GM23338 (cell line): ENCODE measurements around the gene CDK16. TPM values are rescaled to one million over a fixed set of nuclear protein-coding genes. Genes with fewer than 3 reads are reported as not detected.

ENCODE experiments used
- ATAC-seq: fragments of 200-7000 bp; cut with Tn5 transposase; 3 replicates; pipeline ENCODE4 v1.9.1; 2020
- DNase-seq: peaks from one replicate; pipeline ENCODE4 v3.0.0-alpha.2; 2015; ENCODE audit warnings: low spot score
- H2AFZ ChIP-seq: fragments of 200-600 bp; sonication (generic); 2 replicates; pipeline ENCODE4 v1.8.0; 2016; ENCODE audit warnings: antibody characterized with exemption, mild to moderate bottlenecking, moderate library complexity
- H3F3A ChIP-seq: fragments of 200-600 bp; sonication (generic); replicated peaks from 2 replicates; pipeline ENCODE4 v1.8.0; 2017; ENCODE audit warnings: antibody characterized with exemption, mixed run types, low read depth
- H3K27ac ChIP-seq: fragments of 200-600 bp; sonication (generic); 2 replicates; pipeline ENCODE4 v1.6.1; 2016; ENCODE audit warnings: low read depth
- H3K27me3 ChIP-seq: fragments of 200-600 bp; sonication (generic); 2 replicates; pipeline ENCODE4 v1.8.0; 2016; ENCODE audit warnings: mild to moderate bottlenecking, mixed run types, moderate library complexity; ENCODE audit not compliant: insufficient read depth
- H3K36me3 ChIP-seq: fragments of 200-600 bp; sonication (generic); 2 replicates; pipeline ENCODE4 v1.8.0; 2016; ENCODE audit warnings: mild to moderate bottlenecking; ENCODE audit not compliant: insufficient read depth
- H3K4me1 ChIP-seq: fragments of 200-600 bp; sonication (generic); 2 replicates; pipeline ENCODE4 v1.8.0; 2016; ENCODE audit warnings: mild to moderate bottlenecking, moderate library complexity; ENCODE audit not compliant: insufficient read depth
- H3K4me2 ChIP-seq: fragments of 200-600 bp; sonication (generic); 2 replicates; pipeline ENCODE4 v1.7.1; 2017; ENCODE audit warnings: mixed run types
- H3K4me3 ChIP-seq: fragments of 200-600 bp; sonication (generic); 2 replicates; pipeline ENCODE4 v1.6.1; 2016; ENCODE audit warnings: mixed run types
- H3K79me2 ChIP-seq: fragments of 200-600 bp; sonication (generic); replicated peaks from 2 replicates; pipeline ENCODE4 v1.8.0; 2017; ENCODE audit warnings: mild to moderate bottlenecking; ENCODE audit not compliant: insufficient read depth
- H3K9me2 ChIP-seq: fragments of 200-600 bp; sonication (generic); 2 replicates; pipeline ENCODE4 v1.8.0; 2017; ENCODE audit not compliant: insufficient read depth
- H4K20me1 ChIP-seq: fragments of 200-600 bp; sonication (generic); replicated peaks from 2 replicates; pipeline ENCODE4 v1.8.0; 2017; ENCODE audit warnings: mild to moderate bottlenecking; ENCODE audit not compliant: insufficient read depth
- H3K27ac Mint-ChIP-seq: 2 replicates; pipeline ENCODE4 v1.8.0; 2020; ENCODE audit warnings: inconsistent platforms, mild to moderate bottlenecking, moderate library complexity, mixed read lengths
- H3K27me3 Mint-ChIP-seq: 3 replicates; pipeline ENCODE4 v1.8.0; 2022; ENCODE audit warnings: low read depth, mild to moderate bottlenecking, moderate library complexity, mixed read lengths, inconsistent platforms; ENCODE audit not compliant: insufficient read depth, poor library complexity
- H3K36me3 Mint-ChIP-seq: 3 replicates; pipeline ENCODE4 v1.8.0; 2021; ENCODE audit warnings: low read depth, mild to moderate bottlenecking, inconsistent platforms, moderate library complexity, mixed read lengths
- H3K4me1 Mint-ChIP-seq: 3 replicates; pipeline ENCODE4 v1.8.0; 2020; ENCODE audit warnings: mild to moderate bottlenecking, inconsistent platforms, mixed read lengths
- H3K4me3 Mint-ChIP-seq: 3 replicates; pipeline ENCODE4 v1.8.0; 2021; ENCODE audit warnings: moderate library complexity, mild to moderate bottlenecking, inconsistent platforms, mixed read lengths
- H3K9me3 Mint-ChIP-seq: 3 replicates; pipeline ENCODE4 v1.8.0; 2020; ENCODE audit warnings: moderate library complexity, mild to moderate bottlenecking, inconsistent platforms, mixed read lengths
- CREB1 ChIP-seq: fragments of 250-450 bp; sonication (Bioruptor Pico); IDR thresholded peaks from 2 replicates; pipeline ENCODE4 v1.5.0; 2020; ENCODE audit warnings: low read depth, mild to moderate bottlenecking, moderate library complexity
- CTCF ChIP-seq, 2 experiments: fragments of 200-600 bp in 1 of 2; sonication (generic) in 1 of 2; conservative IDR thresholded peaks; 2 replicates each; pipeline versions ENCODE4 v1.5.1 to v1.6.1; 2016 to 2017; ENCODE audit warnings: antibody characterized with exemption in 2 of 2, low read depth in 2 of 2, mild to moderate bottlenecking in 2 of 2, moderate library complexity in 1 of 2
- ETS1 ChIP-seq: IDR thresholded peaks from 2 replicates; pipeline ENCODE4 v1.6.1; 2016; ENCODE audit warnings: antibody characterized with exemption
- EZH2 ChIP-seq: fragments of 200-600 bp; sonication (generic); IDR thresholded peaks from one replicate; pipeline ENCODE4 v1.8.0; 2017; ENCODE audit warnings: antibody characterized with exemption, mild to moderate bottlenecking, low read depth; ENCODE audit not compliant: unreplicated experiment
- EZH2phosphoT487 ChIP-seq: fragments of 200-600 bp; sonication (generic); IDR thresholded peaks from one replicate; pipeline ENCODE4 v1.8.1; 2018; ENCODE audit warnings: antibody characterized with exemption; ENCODE audit not compliant: unreplicated experiment
- JUNB ChIP-seq: IDR thresholded peaks from one replicate; pipeline ENCODE4 v1.6.1; 2016; ENCODE audit warnings: antibody characterized with exemption; ENCODE audit not compliant: unreplicated experiment
- NANOG ChIP-seq: IDR thresholded peaks from 2 replicates; pipeline ENCODE4 v1.6.1; 2016; ENCODE audit warnings: antibody characterized with exemption, borderline replicate concordance
- POLR2AphosphoS5 ChIP-seq: IDR thresholded peaks from 2 replicates; pipeline ENCODE4 v1.6.1; 2016; ENCODE audit warnings: antibody characterized with exemption, low read depth
- REST ChIP-seq: IDR thresholded peaks from one replicate; pipeline ENCODE4 v1.6.1; 2018; ENCODE audit warnings: antibody characterized with exemption; ENCODE audit not compliant: unreplicated experiment
- STAT1 ChIP-seq: IDR thresholded peaks from one replicate; pipeline ENCODE4 v1.6.1; 2016; ENCODE audit warnings: antibody characterized with exemption; ENCODE audit not compliant: unreplicated experiment
- ZNF114 ChIP-seq: fragments of 250-450 bp; sonication (Bioruptor Pico); IDR thresholded peaks from 2 replicates; pipeline ENCODE4 v1.5.0; 2020; ENCODE audit warnings: mild to moderate bottlenecking, moderate library complexity
- ZNF331 ChIP-seq: fragments of 250-450 bp; sonication (Bioruptor Pico); IDR thresholded peaks from 2 replicates; pipeline ENCODE4 v1.5.0; 2020; ENCODE audit warnings: low read depth, mild to moderate bottlenecking, moderate library complexity
- ZNF462 ChIP-seq: fragments of 250-450 bp; sonication (Bioruptor Pico); IDR thresholded peaks from 2 replicates; pipeline ENCODE4 v1.5.0; 2020; ENCODE audit warnings: mild to moderate bottlenecking, moderate library complexity
- polyA plus RNA-seq: library from polyadenylated mRNA; unstranded; fragments of >200 nt; fragmentation: Nextera tagmentation; extraction: Ambion mirVana; gene quantifications from 2 replicates; pipeline ENCODE4 v1.2.1, GENCODE V29; 2016
- total RNA-seq: library from RNA; depleted of rRNA; stranded (reverse); fragments of >200 nt; shearing (Covaris generic); gene quantifications from 2 replicates; pipeline ENCODE4 v1.2.3, GENCODE V29; 2014

The CDK16 gene
- total and polyA plus RNA-seq, 2 experiments from 2014 or later: 58.9 to 158 TPM

GRCh38 chrX:47228550-47229270 lies 10.2 kb downstream of the CDK16 start:
- H3K36me3 Mint-ChIP-seq: peaks cover 40% of the 10 kb centered on the region
- Histone ChIP-seq H3K27ac (no peak overlapping the region), H4K20me1 (no peaks in the 10 kb centered on the region), H3K9me2 (no peaks in the 10 kb centered on the region), H3K4me3 (no peak overlapping the region), H3K36me3 (peaks cover 6% of the 10 kb centered on the region), H2AFZ (no peak overlapping the region), H3F3A (no peaks in the 10 kb centered on the region), H3K4me1 (no peaks in the 10 kb centered on the region; the same call in 1 of the 2 replicates), H3K79me2 (no peaks in the 10 kb centered on the region), H3K27me3 (no peaks in the 10 kb centered on the region), H3K4me2 (no peak overlapping the region)
- no peak for TF ChIP-seq REST
- no peak for TF ChIP-seq CTCF (conservative IDR thresholded peaks at IDR 0.05; ENCODE audit: low read depth in 2 of 2)
- TF ChIP-seq ETS1: no peak
- no peak for TF ChIP-seq POLR2AphosphoS5
- TF ChIP-seq STAT1: no peak
- no peak for TF ChIP-seq JUNB
- no peak for TF ChIP-seq ZNF462 (CRISPR knock-in tag)
- no peak for TF ChIP-seq ZNF331 (CRISPR knock-in tag)
- TF ChIP-seq NANOG: no peak
- TF ChIP-seq EZH2phosphoT487: no peak
- no peak for TF ChIP-seq ZNF114 (CRISPR knock-in tag)
- TF ChIP-seq CREB1 (CRISPR knock-in tag): no peak
- no peak for TF ChIP-seq EZH2
- H3K27me3 Mint-ChIP-seq: peaks cover 4% of the 10 kb centered on the region
- no peaks in the 10 kb centered on the region; the same call in 1 of the 3 replicates for H3K9me3 Mint-ChIP-seq
- ATAC-seq (no peak), DNase-seq (no peak)
- H3K27ac Mint-ChIP-seq: no peak overlapping the region
- no peak overlapping the region for H3K4me3 Mint-ChIP-seq
- no peaks in the 10 kb centered on the region; the same call in 2 of the 3 replicates for H3K4me1 Mint-ChIP-seq
